ENCODE measurements around the gene SPPL2B. TPM values are rescaled to one million over a fixed set of nuclear protein-coding genes. Genes with fewer than 3 reads are reported as not detected.

Gene SPPL2B
- total and polyA plus RNA-seq, 4 experiments from 2014 or later: 6.2 to 82.8 (median 43.1) TPM

DNA sequence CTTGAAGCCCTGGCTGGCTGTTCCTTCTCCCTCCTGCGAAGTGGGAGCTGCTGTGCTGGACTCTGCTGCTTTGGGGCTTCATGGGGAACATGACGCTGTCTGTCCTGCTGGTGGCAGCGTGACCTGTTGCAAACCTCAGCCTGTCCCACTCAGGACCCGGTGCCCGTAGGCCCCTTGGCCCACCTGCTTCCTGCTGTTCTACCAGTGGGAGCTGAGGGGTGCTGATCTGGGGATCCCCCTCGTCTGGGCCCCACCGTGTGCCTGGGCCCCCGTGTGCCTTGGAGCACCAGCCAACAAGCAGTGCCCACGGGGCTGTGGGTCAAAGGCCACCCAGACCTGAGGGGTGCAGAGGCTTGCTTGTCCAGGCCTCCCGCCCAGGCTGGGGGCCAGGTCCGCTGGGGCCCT, 5.3 kb downstream of the SPPL2B start:
- no peaks in the 10 kb centered on the region for H3K9me3 Mint-ChIP-seq
- peaks cover 27% of the 10 kb centered on the region for H3K4me1 ChIP-seq (ENCODE audit: insufficient read depth, low read length)
- ChIA-PET POLR2A (ENCODE audit: partially characterized antibody) (no interaction called here), CTCF (ENCODE audit: partially characterized antibody) (no interaction called here)
- peak overlapping the region in 2 of 8 donors; percentile 20 to 67 for H3K4me3 Mint-ChIP-seq
- intact Hi-C loops (cut with micrococcal nuclease): no loop called here
- peak in 1 of 5 donors; percentile 10 for DNase-seq
- no peak overlapping the region for H3K27ac ChIP-seq (ENCODE audit: low read depth, low read length)
- H3K4me3 ChIP-seq (ENCODE audit: low read length in 2 of 2): no peak overlapping the region
- no peaks in the 10 kb centered on the region for H3K36me3 ChIP-seq (ENCODE audit: insufficient read depth, low read length)
- H3K27me3 Mint-ChIP-seq: no peaks in the 10 kb centered on the region
- H3K27me3 ChIP-seq (ENCODE audit: insufficient read depth, low read length): no peaks in the 10 kb centered on the region
- peak overlapping the region in 2 of 7 donors; percentile 35 to 77 for H3K27ac Mint-ChIP-seq
- no peaks in the 10 kb centered on the region for H3K9me3 ChIP-seq (ENCODE audit: control insufficient read depth in 1 of 2, low read length in 2 of 2)
- H3K4me1 Mint-ChIP-seq: peaks cover 20 to 44% (median 32%) of the 10 kb centered on the region in 4 donors
- peaks cover 0 to 11% of the 10 kb centered on the region in 2 donors for H3K36me3 Mint-ChIP-seq

DNA sequence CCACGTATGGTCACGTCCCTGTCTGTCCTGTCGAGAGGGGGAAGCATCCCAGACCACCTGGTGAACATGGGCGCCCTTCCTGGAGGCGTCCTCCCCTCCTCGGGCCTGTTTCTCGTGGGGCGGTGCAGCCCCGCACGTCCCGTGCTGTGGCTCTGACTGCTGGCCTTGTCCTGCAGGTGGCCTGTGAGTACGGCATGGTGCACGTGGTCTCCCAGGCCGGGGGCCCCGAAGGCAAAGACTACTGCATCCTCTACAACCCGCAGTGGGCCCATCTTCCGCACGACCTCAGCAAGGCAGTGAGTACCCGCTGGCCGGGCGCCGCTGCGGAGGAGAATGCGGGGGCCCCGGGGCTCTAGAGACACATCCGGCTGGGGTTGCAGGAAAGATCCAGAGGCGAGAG, 5.9 kb downstream of the SPPL2B start:
- intact Hi-C loops (cut with micrococcal nuclease): no loop called here
- no peaks in the 10 kb centered on the region for H3K9me3 Mint-ChIP-seq
- Histone ChIP-seq H3K4me3 (ENCODE audit: low read length in 2 of 2) (no peak overlapping the region), H3K9me3 (ENCODE audit: control insufficient read depth in 1 of 2, low read length in 2 of 2) (no peaks in the 10 kb centered on the region), H3K27me3 (ENCODE audit: insufficient read depth, low read length) (no peaks in the 10 kb centered on the region), H3K4me1 (ENCODE audit: insufficient read depth, low read length) (peaks cover 21% of the 10 kb centered on the region), H3K27ac (ENCODE audit: low read depth, low read length) (no peak overlapping the region), H3K36me3 (ENCODE audit: insufficient read depth, low read length) (no peaks in the 10 kb centered on the region)
- no peak overlapping the region for H3K4me3 Mint-ChIP-seq
- no peaks in the 10 kb centered on the region for H3K27me3 Mint-ChIP-seq
- H3K36me3 Mint-ChIP-seq: peaks cover 0 to 10% of the 10 kb centered on the region in 2 donors
- peak overlapping the region in 1 of 7 donors; percentile 56 for H3K27ac Mint-ChIP-seq
- CTCF ChIA-PET (ENCODE audit: partially characterized antibody): no interaction called here
- POLR2A ChIA-PET (ENCODE audit: partially characterized antibody): no interaction called here
- H3K4me1 Mint-ChIP-seq: peaks cover 16 to 39% (median 27%) of the 10 kb centered on the region in 4 donors
- DNase-seq: peak in 1 of 5 donors; percentile 20

DNA sequence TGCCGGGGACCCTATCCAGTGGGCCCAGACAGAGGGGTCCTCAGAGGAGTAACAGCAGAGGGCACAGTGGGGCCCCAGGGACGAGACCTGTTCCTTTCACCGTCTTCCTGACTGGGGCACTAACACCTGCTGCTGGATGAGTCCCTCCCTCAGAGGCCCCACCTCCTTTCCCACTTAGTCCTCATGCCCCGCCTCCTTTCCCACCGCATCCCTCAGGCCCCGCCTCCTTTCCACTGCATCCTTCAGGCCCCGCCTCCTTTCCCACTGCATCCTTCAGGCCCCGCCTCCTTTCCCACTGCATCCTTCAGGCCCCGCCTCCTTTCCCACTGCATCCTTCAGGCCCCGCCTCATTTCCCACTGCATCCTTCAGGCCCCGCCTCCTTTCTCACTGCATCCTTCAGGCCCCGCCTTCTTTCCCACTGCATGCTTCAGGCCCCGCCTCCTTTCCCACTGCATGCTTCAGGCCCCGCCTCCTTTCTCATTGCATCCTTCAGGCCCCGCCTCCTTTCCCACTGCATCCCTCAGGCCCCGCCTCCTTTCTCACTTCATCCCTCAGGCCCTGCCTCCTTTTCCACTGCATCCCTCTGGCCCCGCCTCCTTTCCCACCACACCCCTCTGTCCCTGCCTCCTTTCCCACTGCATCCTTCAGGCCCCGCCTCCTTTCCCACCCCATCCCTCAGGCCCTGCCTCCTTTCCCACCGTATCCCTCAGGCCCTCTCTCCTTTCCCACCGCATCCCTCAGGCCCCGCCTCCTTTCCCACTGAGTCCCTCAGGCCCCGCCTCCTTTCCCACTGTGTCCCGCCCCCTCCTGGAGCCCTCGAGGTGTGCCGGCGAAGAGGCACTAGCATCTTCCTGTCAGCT, 6.7 kb downstream of the SPPL2B start:
- Histone ChIP-seq H3K36me3 (ENCODE audit: insufficient read depth, low read length) (no peaks in the 10 kb centered on the region), H3K27me3 (ENCODE audit: insufficient read depth, low read length) (no peaks in the 10 kb centered on the region), H3K4me1 (ENCODE audit: insufficient read depth, low read length) (peaks cover 14% of the 10 kb centered on the region), H3K4me3 (ENCODE audit: low read length in 2 of 2) (no peak overlapping the region), H3K27ac (ENCODE audit: low read depth, low read length) (no peak overlapping the region), H3K9me3 (ENCODE audit: control insufficient read depth in 1 of 2, low read length in 2 of 2) (no peaks in the 10 kb centered on the region)
- POLR2A ChIA-PET (ENCODE audit: partially characterized antibody): no interaction called here
- Mint-ChIP-seq H3K27me3 (no peaks in the 10 kb centered on the region), H3K9me3 (no peaks in the 10 kb centered on the region), H3K4me3 (peak overlapping the region in 1 of 8 donors; percentile 26), H3K4me1 (peaks cover 12 to 31% (median 21%) of the 10 kb centered on the region in 4 donors), H3K36me3 (peaks cover 0 to 8% of the 10 kb centered on the region in 2 donors), H3K27ac (peak overlapping the region; percentile 2 to 78 (median 56))
- CTCF ChIA-PET (ENCODE audit: partially characterized antibody): no interaction called here
- intact Hi-C loops (cut with micrococcal nuclease): no loop called here
- DNase-seq: peak in 1 of 5 donors; percentile 35

DNA sequence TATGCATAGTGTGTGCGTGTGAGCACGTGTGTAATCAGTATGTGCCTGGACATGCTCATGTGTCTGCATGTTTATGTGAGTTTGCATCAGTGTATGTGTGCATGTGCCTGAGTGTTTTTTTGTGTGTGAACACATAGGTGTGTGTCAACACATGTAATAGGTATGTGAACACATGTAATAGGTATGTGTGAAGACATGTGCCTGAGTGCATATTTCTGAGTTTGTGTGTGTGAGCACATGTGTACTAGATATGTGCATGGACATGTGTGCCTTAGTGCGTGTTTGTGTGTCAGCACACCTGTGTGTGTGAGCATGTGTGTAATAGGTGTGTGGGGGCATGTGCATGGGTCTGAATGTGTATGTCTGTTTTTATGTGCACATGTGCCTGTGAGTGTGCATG, 7.4 kb downstream of the SPPL2B start:
- no peaks in the 10 kb centered on the region for H3K9me3 ChIP-seq (ENCODE audit: control insufficient read depth in 1 of 2, low read length in 2 of 2)
- intact Hi-C loops (cut with micrococcal nuclease): no loop called here
- peaks cover 12 to 26% (median 17%) of the 10 kb centered on the region in 4 donors for H3K4me1 Mint-ChIP-seq
- H3K4me3 Mint-ChIP-seq: peak overlapping the region in 1 of 8 donors; percentile 26
- peaks cover 0 to 8% of the 10 kb centered on the region in 2 donors for H3K36me3 Mint-ChIP-seq
- H3K27me3 Mint-ChIP-seq: no peaks in the 10 kb centered on the region
- H3K36me3 ChIP-seq (ENCODE audit: insufficient read depth, low read length): no peaks in the 10 kb centered on the region
- no peaks in the 10 kb centered on the region for H3K9me3 Mint-ChIP-seq
- peak overlapping the region in 6 of 7 donors; percentile 49 to 65 (median 56) for H3K27ac Mint-ChIP-seq
- ChIA-PET POLR2A (ENCODE audit: partially characterized antibody) (no interaction called here), CTCF (ENCODE audit: partially characterized antibody) (no interaction called here)
- DNase-seq: peak in 1 of 5 donors; percentile 35
- peaks cover 9% of the 10 kb centered on the region for H3K4me1 ChIP-seq (ENCODE audit: insufficient read depth, low read length)
- no peaks in the 10 kb centered on the region for H3K27me3 ChIP-seq (ENCODE audit: insufficient read depth, low read length)
- H3K4me3 ChIP-seq (ENCODE audit: low read length in 2 of 2): no peak overlapping the region
- H3K27ac ChIP-seq (ENCODE audit: low read depth, low read length): no peak overlapping the region

DNA sequence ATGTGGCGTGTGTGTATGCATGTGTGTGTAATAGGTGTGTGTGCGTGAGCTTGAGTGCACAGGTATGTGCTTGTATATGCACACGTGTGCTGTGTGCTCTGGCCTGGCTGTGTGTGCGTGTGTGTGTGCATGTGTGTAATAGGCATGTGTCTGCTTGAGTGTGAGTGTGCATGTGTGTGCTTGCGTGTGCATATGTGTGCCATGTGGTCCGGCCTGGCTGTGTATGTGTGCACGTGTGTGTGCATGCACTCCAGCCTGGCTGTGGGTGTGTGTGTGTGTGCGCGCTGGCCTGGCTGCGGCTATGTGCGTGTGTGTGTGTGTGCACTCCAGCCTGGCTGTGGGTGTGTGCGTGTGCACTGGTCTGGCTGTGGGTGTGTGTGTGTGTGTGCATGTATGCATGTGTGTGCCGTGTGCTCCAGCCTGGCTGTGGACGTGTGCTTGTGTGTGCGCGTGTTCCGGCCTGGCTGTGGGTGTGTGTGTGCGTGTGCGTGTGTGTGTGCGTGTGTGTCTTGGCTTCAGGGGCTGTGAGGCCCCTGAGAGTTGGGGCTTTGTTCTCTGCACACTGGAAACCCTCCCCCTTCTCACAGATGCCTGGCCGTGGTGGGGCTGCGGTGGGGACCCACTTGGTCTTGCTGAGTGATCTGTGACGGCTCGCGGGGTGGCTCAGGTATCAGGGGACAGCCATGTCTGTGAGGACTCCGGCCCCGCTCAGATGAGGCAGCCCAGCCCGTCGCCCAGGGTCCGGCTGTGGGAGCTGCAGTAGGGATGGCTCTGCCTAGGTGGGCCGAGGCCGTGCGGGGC, 8.2 kb downstream of the SPPL2B start:
- Mint-ChIP-seq H3K9me3 (no peaks in the 10 kb centered on the region), H3K36me3 (peaks cover 0 to 8% of the 10 kb centered on the region in 2 donors), H3K27ac (peak overlapping the region in 3 of 7 donors; percentile 33 to 56 (median 51)), H3K4me1 (peaks cover 10 to 19% (median 13%) of the 10 kb centered on the region in 4 donors), H3K4me3 (no peak overlapping the region), H3K27me3 (no peaks in the 10 kb centered on the region)
- H3K36me3 ChIP-seq (ENCODE audit: insufficient read depth, low read length): no peaks in the 10 kb centered on the region
- peaks cover 6% of the 10 kb centered on the region for H3K4me1 ChIP-seq (ENCODE audit: insufficient read depth, low read length)
- DNase-seq: peak in 1 of 5 donors; percentile 39
- ChIA-PET POLR2A (ENCODE audit: partially characterized antibody) (no interaction called here), CTCF (ENCODE audit: partially characterized antibody) (no interaction called here)
- no peak overlapping the region for H3K4me3 ChIP-seq (ENCODE audit: low read length in 2 of 2)
- H3K27ac ChIP-seq (ENCODE audit: low read depth, low read length): no peak overlapping the region
- no peaks in the 10 kb centered on the region for H3K27me3 ChIP-seq (ENCODE audit: insufficient read depth, low read length)
- intact Hi-C loops (cut with micrococcal nuclease): no loop called here
- H3K9me3 ChIP-seq (ENCODE audit: control insufficient read depth in 1 of 2, low read length in 2 of 2): no peaks in the 10 kb centered on the region

DNA sequence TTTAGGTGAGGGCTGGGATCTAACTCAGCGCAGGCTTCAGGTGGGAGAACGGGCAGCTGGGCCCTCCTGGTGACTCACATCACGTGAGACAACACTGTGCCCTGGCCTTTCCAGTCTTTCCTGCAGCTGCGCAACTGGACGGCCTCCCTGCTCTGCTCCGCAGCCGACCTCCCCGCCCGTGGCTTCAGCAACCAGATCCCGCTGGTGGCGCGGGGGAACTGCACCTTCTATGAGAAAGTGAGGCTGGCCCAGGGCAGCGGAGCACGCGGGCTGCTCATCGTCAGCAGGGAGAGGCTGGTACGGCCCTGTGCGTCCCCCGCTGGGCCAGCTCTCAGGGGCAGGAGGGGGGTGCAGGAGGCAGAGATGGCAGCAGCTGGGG, 8.8 kb downstream of the SPPL2B start:
- no peaks in the 10 kb centered on the region for H3K27me3 ChIP-seq (ENCODE audit: insufficient read depth, low read length)
- intact Hi-C loops (cut with micrococcal nuclease): no loop called here
- no peaks in the 10 kb centered on the region for H3K9me3 Mint-ChIP-seq
- no peaks in the 10 kb centered on the region for H3K36me3 ChIP-seq (ENCODE audit: insufficient read depth, low read length)
- H3K9me3 ChIP-seq (ENCODE audit: control insufficient read depth in 1 of 2, low read length in 2 of 2): no peaks in the 10 kb centered on the region
- peak in 1 of 5 donors; percentile 35 for DNase-seq
- ChIA-PET CTCF (ENCODE audit: partially characterized antibody) (no interaction called here), POLR2A (ENCODE audit: partially characterized antibody) (no interaction called here)
- no peak overlapping the region for H3K4me3 Mint-ChIP-seq
- H3K4me1 ChIP-seq (ENCODE audit: insufficient read depth, low read length): peaks cover 2% of the 10 kb centered on the region
- no peak overlapping the region for H3K27ac Mint-ChIP-seq
- H3K36me3 Mint-ChIP-seq: peaks cover 0 to 8% of the 10 kb centered on the region in 2 donors
- peaks cover 8 to 16% (median 11%) of the 10 kb centered on the region in 4 donors for H3K4me1 Mint-ChIP-seq
- no peak overlapping the region for H3K4me3 ChIP-seq (ENCODE audit: low read length in 2 of 2)
- no peaks in the 10 kb centered on the region for H3K27me3 Mint-ChIP-seq
- no peak overlapping the region for H3K27ac ChIP-seq (ENCODE audit: low read depth, low read length)

DNA sequence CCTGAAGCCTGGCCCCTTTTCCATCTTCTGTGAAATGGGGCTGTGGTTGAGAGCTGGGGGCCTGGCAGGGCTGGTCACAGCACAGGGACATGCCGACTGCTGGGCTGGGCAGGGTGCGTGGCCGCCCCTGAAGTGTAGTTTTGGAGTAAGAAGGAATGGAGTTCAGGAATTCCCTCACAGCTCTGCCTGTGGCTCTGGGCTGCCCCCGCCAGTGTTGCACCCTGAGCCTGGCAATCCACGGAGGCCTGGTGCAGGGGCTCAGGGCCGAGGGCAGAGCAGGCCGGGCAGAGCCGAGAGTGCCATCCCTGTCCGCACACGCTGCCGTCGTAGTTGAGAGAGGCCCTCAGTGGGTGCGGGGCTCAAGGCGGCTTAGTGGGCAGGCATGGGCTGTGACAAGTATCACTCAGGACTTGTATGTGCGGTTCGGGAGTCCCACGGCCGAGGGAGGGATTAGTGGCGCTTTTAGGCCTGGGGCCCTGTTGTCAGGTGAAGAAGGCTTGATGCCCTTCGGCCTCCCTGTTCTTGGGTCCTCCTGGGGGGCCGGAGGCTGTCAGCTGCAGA, 9.7 kb downstream of the SPPL2B start:
- H3K4me1 ChIP-seq (ENCODE audit: insufficient read depth, low read length): no peaks in the 10 kb centered on the region
- no peaks in the 10 kb centered on the region for H3K27me3 ChIP-seq (ENCODE audit: insufficient read depth, low read length)
- no peak overlapping the region for H3K27ac ChIP-seq (ENCODE audit: low read depth, low read length)
- Mint-ChIP-seq H3K36me3 (peaks cover 0 to 8% of the 10 kb centered on the region in 2 donors), H3K27ac (no peak overlapping the region), H3K4me3 (no peak overlapping the region), H3K27me3 (no peaks in the 10 kb centered on the region), H3K4me1 (peaks cover 7 to 13% (median 9%) of the 10 kb centered on the region in 4 donors), H3K9me3 (no peaks in the 10 kb centered on the region)
- H3K4me3 ChIP-seq (ENCODE audit: low read length in 2 of 2): no peak overlapping the region
- peak in 1 of 5 donors; percentile 17 for DNase-seq
- H3K36me3 ChIP-seq (ENCODE audit: insufficient read depth, low read length): no peaks in the 10 kb centered on the region
- ChIA-PET CTCF (ENCODE audit: partially characterized antibody) (no interaction called here), POLR2A (ENCODE audit: partially characterized antibody) (no interaction called here)
- no peaks in the 10 kb centered on the region for H3K9me3 ChIP-seq (ENCODE audit: control insufficient read depth in 1 of 2, low read length in 2 of 2)
- intact Hi-C loops (cut with micrococcal nuclease): no loop called here
